NT2/D1 (cell line): ENCODE measurements around the gene CCSAP.

Experiments used
- YY1 ChIP-seq: IDR thresholded peaks from 2 replicates; pipeline ENCODE4 v1.6.1; 2011; ENCODE audit not compliant: insufficient read length, insufficient read depth
- ZNF274 ChIP-seq: IDR thresholded peaks from 2 replicates; pipeline ENCODE4 v1.6.1; 2011; ENCODE audit warnings: mild to moderate bottlenecking, low read depth, low read length

DNA sequence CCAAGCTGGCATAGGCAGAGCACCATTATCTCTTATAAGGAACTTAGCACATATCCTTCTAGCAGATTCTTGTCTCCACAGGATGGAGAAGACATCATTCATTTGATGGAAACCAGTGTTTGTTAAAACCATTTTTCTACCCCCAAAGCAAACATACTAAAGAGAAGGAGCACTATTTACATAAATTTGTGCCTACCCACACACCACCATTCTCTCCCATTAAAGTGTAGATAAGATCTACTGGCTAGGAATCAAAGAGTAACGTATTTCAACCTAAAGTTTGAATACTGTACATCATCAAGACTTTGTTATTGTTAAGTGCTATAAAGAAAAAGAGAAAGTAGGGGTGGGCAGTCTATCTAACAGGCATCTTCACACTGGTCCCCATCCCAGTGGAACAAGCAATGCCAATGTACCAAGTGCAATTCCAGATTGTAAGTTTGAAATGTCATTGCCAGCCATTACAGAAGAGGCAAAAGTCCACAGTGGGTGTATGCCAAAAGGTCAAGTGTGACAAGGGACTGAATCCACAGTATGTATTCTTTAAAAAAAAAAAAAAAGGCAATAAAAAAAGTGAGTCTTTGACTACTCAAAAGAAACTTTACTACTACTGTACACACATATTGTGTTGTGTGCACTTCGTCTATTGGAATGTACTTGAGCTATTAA lies 18.8 kb downstream of the CCSAP start:
- TF ChIP-seq YY1: no peak
- no peak for TF ChIP-seq ZNF274
